Endothelial cell of umbilical vein (primary cell): ENCODE measurements around the gene MRM2. TPM values are rescaled to one million over a fixed set of nuclear protein-coding genes. Genes with fewer than 3 reads are reported as not detected.

Source experiments
- BruUV-seq: library from RNA; stranded (reverse); fragments of 400-500 nt; replicated peaks from 2 replicates; lab custom pipeline; 2021; lab: Mats Ljungman, UMichigan
- CTCF ChIA-PET: fragments of 300-600, 350-600 bp; sonication (Branson Sonifier 250); formaldehyde crosslinking; loops from one replicate; lab custom pipeline; 2021; ENCODE audit warnings: antibody characterized with exemption, inconsistent platforms; lab: Charles Lee
- POLR2A ChIA-PET: fragments of 300-600, 350-600 bp; sonication (Branson Sonifier 250); formaldehyde crosslinking; loops from one replicate; lab custom pipeline; 2021; ENCODE audit warnings: antibody characterized with exemption, inconsistent platforms; lab: Charles Lee
- DNase-seq: peaks from one replicate; pipeline ENCODE4 v3.0.0-alpha.2; 2011; ENCODE audit warnings: low read depth, low spot score
- FAIRE-seq: peaks from 2 replicates; lab custom pipeline; 2011; peaks lifted over from hg19 to GRCh38; lab: Jason Lieb, UNC
- H2AFZ ChIP-seq: 2 replicates; pipeline ENCODE4 v1.6.0; 2012; ENCODE audit warnings: low read depth, low read length, control low read depth, inconsistent platforms
- H3K27ac ChIP-seq: 2 replicates; pipeline ENCODE4 v1.5.1; 2011; ENCODE audit warnings: low read depth, mild to moderate bottlenecking, control low read depth, low read length, moderate library complexity; ENCODE audit not compliant: insufficient read depth
- H3K27me3 ChIP-seq, 2 experiments: 2 replicates each; pipeline versions ENCODE4 v1.6.0 to v1.6.1; 2011; ENCODE audit warnings: low read length in 2 of 2, mixed read lengths in 1 of 2; ENCODE audit not compliant: control insufficient read depth in 2 of 2, insufficient read depth in 2 of 2
- H3K36me3 ChIP-seq, 2 experiments: 2 replicates in 1 of 2; 3 replicates in 1 of 2; pipeline ENCODE4 v1.5.1; 2011; ENCODE audit warnings: low read length in 2 of 2, mild to moderate bottlenecking in 1 of 2, moderate library complexity in 1 of 2; ENCODE audit not compliant: control insufficient read depth in 2 of 2, insufficient read depth in 2 of 2; ENCODE audit errors: extremely low read depth in 1 of 2
- H3K4me1 ChIP-seq: 3 replicates; pipeline ENCODE4 v1.5.1; 2011; ENCODE audit warnings: mild to moderate bottlenecking, low read length; ENCODE audit not compliant: control insufficient read depth, insufficient read depth; ENCODE audit errors: extremely low read depth
- H3K4me2 ChIP-seq: 2 replicates; pipeline ENCODE4 v1.6.1; 2011; ENCODE audit warnings: low read length, control low read depth, mixed read lengths; ENCODE audit not compliant: insufficient read depth
- H3K4me3 ChIP-seq, 3 experiments: fragments of 200-600 bp in 1 of 3; sonication (generic), shearing (Covaris generic) in 1 of 3; replicated peaks in 1 of 3; 2 replicates each; pipeline ENCODE4 v1.5.1; 2011 to 2016; ENCODE audit warnings: control low read depth in 3 of 3, low read length in 3 of 3, mild to moderate bottlenecking in 2 of 3, inconsistent platforms in 1 of 3, low read depth in 1 of 3, moderate library complexity in 1 of 3; ENCODE audit not compliant: insufficient read depth in 1 of 3
- H3K79me2 ChIP-seq: 2 replicates; pipeline ENCODE4 v1.6.0; 2012; ENCODE audit warnings: low read length, inconsistent platforms; ENCODE audit not compliant: control insufficient read depth, insufficient read depth
- H3K9ac ChIP-seq: replicated peaks from 2 replicates; pipeline ENCODE3; 2011; ENCODE audit warnings: low read length, control low read depth; ENCODE audit not compliant: insufficient read depth; ENCODE audit errors: extremely low read depth
- H3K9me1 ChIP-seq: replicated peaks from 3 replicates; pipeline ENCODE4 v1.6.0; 2011; ENCODE audit warnings: mild to moderate bottlenecking, low read length; ENCODE audit not compliant: control insufficient read depth, insufficient read depth; ENCODE audit errors: extremely low read depth
- H3K9me3 ChIP-seq: replicated peaks from 2 replicates; pipeline ENCODE4 v1.5.1; 2012; ENCODE audit warnings: low read length, inconsistent platforms; ENCODE audit not compliant: control insufficient read depth, insufficient read depth
- H4K20me1 ChIP-seq: replicated peaks from 2 replicates; pipeline ENCODE3; 2011; ENCODE audit warnings: mild to moderate bottlenecking, low read length; ENCODE audit not compliant: control insufficient read depth, insufficient read depth; ENCODE audit errors: extremely low read depth
- EZH2 ChIP-seq: IDR thresholded peaks from 2 replicates; pipeline ENCODE4 v1.6.1; 2012; ENCODE audit warnings: borderline replicate concordance, low read depth, mild to moderate bottlenecking, moderate library complexity, low read length, inconsistent platforms; ENCODE audit not compliant: severe bottlenecking
- FOS ChIP-seq: IDR thresholded peaks from 2 replicates; pipeline ENCODE4 v1.6.1; 2011; ENCODE audit warnings: mild to moderate bottlenecking, low read length, moderate library complexity, borderline replicate concordance; ENCODE audit not compliant: insufficient read depth
- GATA2 ChIP-seq: IDR thresholded peaks from 2 replicates; pipeline ENCODE4 v1.7.0; 2011; ENCODE audit warnings: low read depth, mild to moderate bottlenecking, moderate library complexity, mixed read lengths, low read length; ENCODE audit not compliant: insufficient read length, insufficient read depth
- JUN ChIP-seq: IDR thresholded peaks from 2 replicates; pipeline ENCODE4 v1.6.1; 2011; ENCODE audit warnings: borderline replicate concordance, low read depth; ENCODE audit not compliant: insufficient read length, insufficient read depth
- MYC ChIP-seq: IDR thresholded peaks from one replicate; pipeline ENCODE4 v1.6.1; 2011; ENCODE audit warnings: mild to moderate bottlenecking, low read depth, low read length
- POLR2A ChIP-seq: IDR thresholded peaks from 2 replicates; pipeline ENCODE4 v1.6.1; 2012; ENCODE audit warnings: low read depth, mild to moderate bottlenecking, control low read depth, low read length
- POLR2AphosphoS5 ChIP-seq: IDR thresholded peaks from 2 replicates; pipeline ENCODE4 v1.6.1; 2012; ENCODE audit warnings: low read depth, mild to moderate bottlenecking, control low read depth, low read length, moderate library complexity; ENCODE audit not compliant: insufficient read depth
- dilution Hi-C: fragments of 300-500 bp; cut with MboI; formaldehyde crosslinking; loops from one replicate; pipeline ENCODE4 v1.15.0; 2019; ENCODE audit warnings: low sequenced_read_pairs; ENCODE audit not compliant: extremely low pct_ligation_motif_present
- intact Hi-C: fragments of 100-400 bp; cut with micrococcal nuclease; formaldehyde crosslinking; loops from one replicate; pipeline ENCODE4 v1.10.0; 2022
- polyA plus RNA-seq, 4 experiments: library from polyadenylated mRNA; depleted of rRNA in 3 of 4; stranded (reverse) in 3 of 4; unstranded in 1 of 4; fragments of >200 nt; gene quantifications; 2 replicates each; pipeline versions ENCODE4 v1.2.1 to v1.2.3, GENCODE V29; 2011 to 2012; ENCODE audit warnings: missing spikeins in 1 of 4
- total RNA-seq: library from RNA; stranded (reverse); gene quantifications from 2 replicates; pipeline ENCODE4 v1.2.3, GENCODE V29; 2021
- TF ChIP-seq, protein P1 (sequence below): IDR thresholded peaks from 2 replicates; pipeline ENCODE4 v1.6.1; 2011; ENCODE audit not compliant: insufficient read depth, insufficient read length
- TF ChIP-seq, protein P2 (sequence below), 2 donors: IDR thresholded peaks; 1 replicate in 1 of 2; 2 replicates in 1 of 2; pipeline ENCODE4 v1.5.1; 2011; ENCODE audit warnings: low read length in 2 of 2, mild to moderate bottlenecking in 2 of 2, moderate library complexity in 2 of 2, control low read depth in 1 of 2, inconsistent platforms in 1 of 2, low read depth in 1 of 2; ENCODE audit not compliant: insufficient read depth in 1 of 2; ENCODE audit errors: extremely low read depth in 1 of 2

Gene MRM2
- total and polyA plus RNA-seq, 2 donors (not counting 3 experiments of a cell fraction or from before 2014, with no cell fraction given) = 10.6 to 20.8 TPM

DNA sequence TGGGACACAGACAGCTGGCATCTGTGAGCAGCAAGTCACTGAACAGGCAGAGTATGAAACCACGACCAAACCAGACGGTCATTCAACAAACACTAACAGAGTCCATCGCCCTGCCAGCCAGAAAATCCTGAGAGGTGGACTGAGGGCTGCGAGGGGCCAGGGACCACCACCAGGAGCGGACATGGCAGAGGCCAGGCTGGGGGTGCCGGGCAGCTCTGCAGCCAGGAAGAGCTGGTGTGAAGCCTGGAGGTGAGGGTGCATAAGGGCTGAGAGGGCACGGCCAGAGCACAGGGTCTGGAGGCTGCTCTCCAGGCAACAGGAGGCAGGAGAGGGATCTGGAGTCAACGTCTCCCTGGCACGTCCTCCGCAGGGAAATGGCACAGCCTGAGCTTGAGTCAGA lies 24.8 kb downstream of the MRM2 start:
- Histone ChIP-seq H3K27ac (no peak overlapping the region), H3K4me2 (no peak overlapping the region), H3K4me1 (no peaks in the 10 kb centered on the region), H3K27me3 (no peaks in the 10 kb centered on the region), H3K9me1 (no peaks in the 10 kb centered on the region), H4K20me1 (no peaks in the 10 kb centered on the region), H3K79me2 (no peaks in the 10 kb centered on the region), H3K9me3 (no peaks in the 10 kb centered on the region), H3K9ac (no peak overlapping the region), H2AFZ (no peak overlapping the region), H3K36me3 (peaks cover 8 to 37% of the 10 kb centered on the region in 2 experiments), H3K4me3 (no peak overlapping the region)
- CTCF ChIA-PET = interaction anchor here (1.4 kb wide), 2 partner anchors 22 to 131 kb away, joined by 3 read pairs; no protein-coding TSS in a partner anchor
- intact Hi-C loops = no loop called here
- POLR2A ChIA-PET = no interaction called here
- FAIRE-seq (no peak), DNase-seq (no peak)
- BruUV-seq = no TSS peak
- dilution Hi-C loops = no loop called here
- no peak for TF ChIP-seq FOS
- TF ChIP-seq, protein P1, sequence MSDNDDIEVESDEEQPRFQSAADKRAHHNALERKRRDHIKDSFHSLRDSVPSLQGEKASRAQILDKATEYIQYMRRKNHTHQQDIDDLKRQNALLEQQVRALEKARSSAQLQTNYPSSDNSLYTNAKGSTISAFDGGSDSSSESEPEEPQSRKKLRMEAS = no peak
- TF ChIP-seq POLR2AphosphoS5 = no peak
- no peak for TF ChIP-seq POLR2A
- TF ChIP-seq MYC = no peak
- TF ChIP-seq JUN = no peak
- TF ChIP-seq EZH2 = no peak
- TF ChIP-seq GATA2 = no peak
- TF ChIP-seq, protein P2, sequence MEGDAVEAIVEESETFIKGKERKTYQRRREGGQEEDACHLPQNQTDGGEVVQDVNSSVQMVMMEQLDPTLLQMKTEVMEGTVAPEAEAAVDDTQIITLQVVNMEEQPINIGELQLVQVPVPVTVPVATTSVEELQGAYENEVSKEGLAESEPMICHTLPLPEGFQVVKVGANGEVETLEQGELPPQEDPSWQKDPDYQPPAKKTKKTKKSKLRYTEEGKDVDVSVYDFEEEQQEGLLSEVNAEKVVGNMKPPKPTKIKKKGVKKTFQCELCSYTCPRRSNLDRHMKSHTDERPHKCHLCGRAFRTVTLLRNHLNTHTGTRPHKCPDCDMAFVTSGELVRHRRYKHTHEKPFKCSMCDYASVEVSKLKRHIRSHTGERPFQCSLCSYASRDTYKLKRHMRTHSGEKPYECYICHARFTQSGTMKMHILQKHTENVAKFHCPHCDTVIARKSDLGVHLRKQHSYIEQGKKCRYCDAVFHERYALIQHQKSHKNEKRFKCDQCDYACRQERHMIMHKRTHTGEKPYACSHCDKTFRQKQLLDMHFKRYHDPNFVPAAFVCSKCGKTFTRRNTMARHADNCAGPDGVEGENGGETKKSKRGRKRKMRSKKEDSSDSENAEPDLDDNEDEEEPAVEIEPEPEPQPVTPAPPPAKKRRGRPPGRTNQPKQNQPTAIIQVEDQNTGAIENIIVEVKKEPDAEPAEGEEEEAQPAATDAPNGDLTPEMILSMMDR (IDR thresholded peaks at IDR 0.05; ENCODE audit: extremely low read depth in 1 of 2, insufficient read depth in 1 of 2, low read depth in 1 of 2, low read length in 2 of 2) = no peak
